H1 (cell line): ENCODE results near the gene CST4.

Experiments used
- CHD7 ChIP-seq: fragments of 300-600 bp; sonication (generic); IDR thresholded peaks from 2 replicates; pipeline ENCODE4 v1.7.1; 2012; ENCODE audit warnings: low read length, moderate library complexity, mild to moderate bottlenecking, inconsistent platforms; ENCODE audit not compliant: insufficient replicate concordance
- ZNF274 ChIP-seq: IDR thresholded peaks from 2 replicates; pipeline ENCODE4 v1.7.0; 2012; ENCODE audit warnings: low read length, borderline replicate concordance; ENCODE audit errors: extremely low read depth

- TF ChIP-seq CHD7: no peak
- no peak for TF ChIP-seq ZNF274
Measured at GRCh38 chr20:23652371-23652770, 36.5 kb downstream of the CST4 start.
